ENCODE measurements around the gene SLC34A3. TPM values are rescaled to one million over a fixed set of nuclear protein-coding genes. Genes with fewer than 3 reads are reported as not detected.

Gene SLC34A3
- total RNA-seq, 1 experiment from 2014 or later = not detected

DNA sequence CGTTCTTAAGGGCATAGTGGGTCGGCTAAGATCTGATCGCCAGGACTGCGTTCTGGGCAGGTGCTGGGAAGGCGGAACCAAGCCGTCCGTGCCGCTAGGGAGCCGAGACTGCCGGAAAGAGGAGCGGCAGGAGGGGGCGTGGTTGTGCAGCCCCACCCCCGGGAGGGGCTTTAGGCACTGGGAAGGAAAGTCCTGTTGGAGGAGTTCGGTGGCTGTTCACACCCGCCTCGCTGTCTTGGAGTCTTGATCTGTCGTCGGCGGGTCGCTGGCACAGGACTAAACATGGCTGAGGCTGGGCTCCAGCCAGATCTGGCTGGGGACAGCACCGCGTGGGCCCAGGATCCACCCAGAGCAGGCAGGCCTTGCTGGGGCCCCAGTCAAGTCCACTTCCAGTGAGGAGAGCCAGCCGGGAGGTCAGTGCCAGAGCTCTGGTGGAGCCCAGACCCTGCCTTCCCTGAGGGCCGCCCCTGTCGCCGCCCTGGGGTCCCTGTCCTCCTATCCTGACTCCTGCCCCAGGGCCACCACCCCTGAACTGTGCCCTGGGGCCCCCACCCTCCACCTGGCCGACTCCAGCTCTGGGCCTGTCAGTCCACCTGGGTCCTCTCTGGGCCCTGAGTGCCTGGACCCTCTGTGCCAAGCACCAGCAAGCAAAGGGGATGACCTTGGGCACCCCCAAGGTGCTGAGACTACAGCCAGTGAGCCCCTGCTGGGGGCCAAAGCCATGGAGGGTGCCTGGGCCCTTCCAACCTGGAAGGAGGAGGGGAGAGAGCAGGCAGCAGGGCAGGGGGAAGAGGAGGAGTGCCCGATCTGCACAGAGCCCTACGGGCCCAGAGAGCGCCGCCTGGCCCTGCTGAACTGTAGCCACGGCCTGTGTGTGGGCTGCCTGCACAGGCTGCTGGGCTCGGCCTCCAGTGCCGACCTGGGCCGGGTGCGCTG is 13.2 kb upstream of the SLC34A3 start:
- TF ChIP-seq, protein P1, sequence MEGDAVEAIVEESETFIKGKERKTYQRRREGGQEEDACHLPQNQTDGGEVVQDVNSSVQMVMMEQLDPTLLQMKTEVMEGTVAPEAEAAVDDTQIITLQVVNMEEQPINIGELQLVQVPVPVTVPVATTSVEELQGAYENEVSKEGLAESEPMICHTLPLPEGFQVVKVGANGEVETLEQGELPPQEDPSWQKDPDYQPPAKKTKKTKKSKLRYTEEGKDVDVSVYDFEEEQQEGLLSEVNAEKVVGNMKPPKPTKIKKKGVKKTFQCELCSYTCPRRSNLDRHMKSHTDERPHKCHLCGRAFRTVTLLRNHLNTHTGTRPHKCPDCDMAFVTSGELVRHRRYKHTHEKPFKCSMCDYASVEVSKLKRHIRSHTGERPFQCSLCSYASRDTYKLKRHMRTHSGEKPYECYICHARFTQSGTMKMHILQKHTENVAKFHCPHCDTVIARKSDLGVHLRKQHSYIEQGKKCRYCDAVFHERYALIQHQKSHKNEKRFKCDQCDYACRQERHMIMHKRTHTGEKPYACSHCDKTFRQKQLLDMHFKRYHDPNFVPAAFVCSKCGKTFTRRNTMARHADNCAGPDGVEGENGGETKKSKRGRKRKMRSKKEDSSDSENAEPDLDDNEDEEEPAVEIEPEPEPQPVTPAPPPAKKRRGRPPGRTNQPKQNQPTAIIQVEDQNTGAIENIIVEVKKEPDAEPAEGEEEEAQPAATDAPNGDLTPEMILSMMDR (IDR thresholded peaks at IDR 0.05; ENCODE audit: unreplicated experiment) = no peak
- POLR2A ChIA-PET = interaction anchor here (0.7 to 3.8 kb wide), 7 partner anchors 12 to 134 kb away, joined by 3 to 38 read pairs (median 5); partner anchors contain the start of genes ANAPC2, NDOR1, SSNA1 and TMEM203
- CTCF ChIA-PET = interaction anchor here (1.4 kb wide), 1 partner anchor 11 kb away, joined by 3 read pairs; no protein-coding TSS in a partner anchor
- no TSS peak for BruUV-seq (replicated peaks)
- peak; percentile 74 for DNase-seq (ENCODE audit: unreplicated experiment)
- H3K36me3 Mint-ChIP-seq (ENCODE audit: insufficient read depth, unreplicated experiment) = peaks cover 12% of the 10 kb centered on the region
- H3K27ac Mint-ChIP-seq (ENCODE audit: low read depth, unreplicated experiment) = peak overlapping the region; percentile 60
- no peaks in the 10 kb centered on the region for H3K27me3 Mint-ChIP-seq (ENCODE audit: insufficient read depth, unreplicated experiment)
- peak overlapping the region; percentile 70 for H3K4me3 Mint-ChIP-seq (ENCODE audit: unreplicated experiment)
- H3K9me3 Mint-ChIP-seq (ENCODE audit: unreplicated experiment) = no peaks in the 10 kb centered on the region
- H3K4me1 Mint-ChIP-seq (ENCODE audit: insufficient read depth, unreplicated experiment) = peaks cover 5% of the 10 kb centered on the region
- intact Hi-C loops (cut with micrococcal nuclease) = no loop called here

DNA sequence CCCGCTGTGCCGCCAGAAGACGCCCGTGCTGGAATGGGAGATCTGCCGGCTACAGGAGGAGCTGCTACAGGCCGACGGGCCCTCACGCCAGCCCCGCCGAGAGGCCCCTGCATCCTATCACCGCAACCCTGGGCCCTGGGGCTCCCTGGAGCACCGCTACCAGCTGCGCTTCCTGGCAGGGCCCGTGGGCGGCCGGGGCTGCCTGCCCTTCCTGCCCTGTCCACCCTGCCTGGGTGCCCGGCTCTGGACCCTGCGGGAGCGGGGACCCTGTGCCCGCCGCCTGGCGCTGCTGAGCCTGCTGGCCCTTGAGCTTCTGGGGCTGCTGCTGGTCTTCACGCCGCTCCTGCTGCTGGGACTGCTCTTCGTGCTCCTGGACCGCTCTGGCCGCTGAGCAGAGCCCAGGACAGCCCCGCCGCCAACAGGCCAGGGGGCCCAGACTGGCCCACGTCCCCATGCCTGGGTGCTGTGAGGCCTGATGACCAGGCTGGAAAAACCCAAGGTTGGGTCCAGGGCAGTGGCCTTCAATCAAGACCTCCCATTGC is 12.4 kb upstream of the SLC34A3 start:
- H3K27ac Mint-ChIP-seq (ENCODE audit: low read depth, unreplicated experiment) = no peak overlapping the region
- DNase-seq (ENCODE audit: unreplicated experiment) = no peak
- peaks cover 5% of the 10 kb centered on the region for H3K4me1 Mint-ChIP-seq (ENCODE audit: insufficient read depth, unreplicated experiment)
- ChIA-PET CTCF (interaction anchor here (1.0 kb wide), 1 partner anchor 23 kb away, joined by 3 read pairs; no protein-coding TSS in a partner anchor), POLR2A (interaction anchor here (0.7 to 3.8 kb wide), 5 partner anchors 9 to 135 kb away, joined by 3 to 38 read pairs (median 5); partner anchors contain the start of genes NDOR1, SSNA1, TMEM203 and TUBB4B)
- no peaks in the 10 kb centered on the region for H3K9me3 Mint-ChIP-seq (ENCODE audit: unreplicated experiment)
- TF ChIP-seq, protein P1 (IDR thresholded peaks at IDR 0.05; ENCODE audit: unreplicated experiment) = no peak
- intact Hi-C loops (cut with micrococcal nuclease) = no loop called here
- no peak overlapping the region for H3K4me3 Mint-ChIP-seq (ENCODE audit: unreplicated experiment)
- peaks cover 12% of the 10 kb centered on the region for H3K36me3 Mint-ChIP-seq (ENCODE audit: insufficient read depth, unreplicated experiment)
- no TSS peak for BruUV-seq (replicated peaks)
- H3K27me3 Mint-ChIP-seq (ENCODE audit: insufficient read depth, unreplicated experiment) = no peaks in the 10 kb centered on the region

DNA sequence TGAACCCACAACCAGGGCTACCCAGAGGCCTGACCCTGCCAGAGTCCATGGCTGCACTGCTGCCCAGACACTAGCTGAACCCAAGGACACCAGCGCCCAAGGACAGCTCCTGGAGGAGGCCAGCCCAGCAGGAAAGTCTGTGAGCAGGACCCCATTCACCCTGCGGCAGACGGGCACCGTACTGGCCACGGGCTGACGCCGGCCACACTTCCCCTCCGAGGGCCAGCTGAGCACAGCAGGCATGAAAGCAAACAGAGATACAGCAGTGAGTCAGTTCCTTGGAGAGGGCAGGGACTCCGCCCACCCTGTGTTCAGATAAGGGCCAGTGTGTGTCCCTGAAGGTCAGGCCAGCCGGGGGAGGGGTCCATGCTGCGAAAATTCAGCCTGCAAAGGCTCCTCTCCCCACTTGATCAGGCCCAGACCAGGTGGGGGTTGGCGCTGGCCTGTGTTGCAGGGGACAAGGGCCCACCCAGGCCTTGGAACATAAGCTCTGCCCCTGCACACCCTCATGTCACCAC is 11.9 kb upstream of the SLC34A3 start:
- Mint-ChIP-seq H3K36me3 (ENCODE audit: insufficient read depth, unreplicated experiment) (peaks cover 12% of the 10 kb centered on the region), H3K4me1 (ENCODE audit: insufficient read depth, unreplicated experiment) (peaks cover 5% of the 10 kb centered on the region), H3K27ac (ENCODE audit: low read depth, unreplicated experiment) (no peak overlapping the region), H3K27me3 (ENCODE audit: insufficient read depth, unreplicated experiment) (no peaks in the 10 kb centered on the region), H3K9me3 (ENCODE audit: unreplicated experiment) (no peaks in the 10 kb centered on the region), H3K4me3 (ENCODE audit: unreplicated experiment) (no peak overlapping the region)
- intact Hi-C loops (cut with micrococcal nuclease) = no loop called here
- CTCF ChIA-PET = interaction anchor here (0.9 to 1.0 kb wide), 2 partner anchors 18 to 23 kb away, joined by 3 to 4 read pairs; no protein-coding TSS in a partner anchor
- TF ChIP-seq, protein P1 (IDR thresholded peaks at IDR 0.05; ENCODE audit: unreplicated experiment) = no peak
- no TSS peak for BruUV-seq (replicated peaks)
- POLR2A ChIA-PET = interaction anchor here (1.7 to 1.9 kb wide), 3 partner anchors 10 to 30 kb away, joined by 5 to 7 read pairs (median 5); partner anchors contain the start of genes NDOR1, SSNA1 and TMEM203
- no peak for DNase-seq (ENCODE audit: unreplicated experiment)

Data from MCF 10A (cell line).